HK-2 (cell line): ENCODE results near the gene SRRM4.

Experiments used
- DNase-seq: peaks from one replicate; pipeline ENCODE4 v3.0.0-alpha.2; 2018; ENCODE audit not compliant: unreplicated experiment

SRRM4 gene

DNA sequence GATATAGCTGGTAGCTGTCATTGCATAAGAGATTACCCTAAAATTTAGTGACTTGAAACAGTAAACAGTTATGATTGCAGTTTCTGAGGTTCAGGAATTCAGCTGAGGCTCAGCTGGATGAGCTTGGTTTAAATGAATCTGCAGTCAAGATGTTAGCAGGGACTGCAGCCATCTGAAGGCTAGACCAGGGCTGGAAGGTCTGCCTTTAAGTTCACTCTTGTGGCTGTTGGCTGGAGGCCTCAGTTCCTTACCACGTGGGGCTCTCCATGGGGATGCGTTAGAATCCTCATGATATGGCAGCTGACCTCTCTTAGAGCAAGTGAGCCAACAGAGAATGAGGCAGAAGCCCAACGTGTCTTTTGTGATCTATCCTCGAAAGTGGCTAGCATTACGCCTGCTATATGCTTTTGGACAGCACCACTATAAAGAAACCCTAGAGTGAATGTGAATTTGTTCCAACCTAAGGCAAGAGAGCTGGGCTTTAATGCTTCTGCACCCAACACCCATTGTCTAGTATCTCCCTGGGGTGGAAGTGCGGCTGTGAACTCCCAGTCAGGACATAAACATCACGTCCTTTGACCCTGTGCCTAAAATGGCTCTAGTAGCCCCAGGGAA lies 223.4 kb downstream of the SRRM4 start:
- no peak for DNase-seq

DNA sequence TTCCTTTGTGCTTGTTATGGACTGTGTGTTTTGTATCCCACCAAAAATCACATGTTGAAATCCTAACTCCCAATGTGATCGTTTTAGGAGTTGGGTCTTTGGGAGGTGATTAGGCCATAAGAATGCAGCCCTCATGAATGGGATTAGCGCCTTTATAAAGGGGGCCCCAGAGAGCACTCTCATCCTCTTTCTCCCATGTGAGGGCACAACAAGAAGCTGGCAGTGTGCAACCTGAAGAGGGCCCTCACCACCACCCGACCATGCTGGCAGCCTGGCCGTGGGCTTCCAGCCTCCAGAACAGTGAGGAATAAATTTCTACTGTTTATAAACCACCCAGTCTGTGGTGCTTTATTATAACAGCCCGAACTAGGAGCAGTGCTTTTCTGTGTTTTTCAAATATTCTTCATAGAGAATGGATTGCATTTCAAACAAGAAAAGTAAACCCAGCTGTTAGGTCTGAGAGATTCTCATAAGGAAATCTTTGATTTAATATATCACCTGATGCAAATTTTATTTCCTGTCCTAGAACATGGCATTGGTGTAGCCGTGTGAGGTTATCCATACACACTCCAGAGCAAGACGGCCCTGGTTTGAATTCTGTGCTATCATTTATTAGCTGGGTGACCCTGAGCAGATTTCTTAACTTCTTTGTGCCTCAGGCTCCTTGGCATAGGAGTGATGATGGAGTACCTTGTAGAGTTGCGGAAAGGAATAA lies 225.2 kb downstream of the SRRM4 start:
- no peak for DNase-seq

DNA sequence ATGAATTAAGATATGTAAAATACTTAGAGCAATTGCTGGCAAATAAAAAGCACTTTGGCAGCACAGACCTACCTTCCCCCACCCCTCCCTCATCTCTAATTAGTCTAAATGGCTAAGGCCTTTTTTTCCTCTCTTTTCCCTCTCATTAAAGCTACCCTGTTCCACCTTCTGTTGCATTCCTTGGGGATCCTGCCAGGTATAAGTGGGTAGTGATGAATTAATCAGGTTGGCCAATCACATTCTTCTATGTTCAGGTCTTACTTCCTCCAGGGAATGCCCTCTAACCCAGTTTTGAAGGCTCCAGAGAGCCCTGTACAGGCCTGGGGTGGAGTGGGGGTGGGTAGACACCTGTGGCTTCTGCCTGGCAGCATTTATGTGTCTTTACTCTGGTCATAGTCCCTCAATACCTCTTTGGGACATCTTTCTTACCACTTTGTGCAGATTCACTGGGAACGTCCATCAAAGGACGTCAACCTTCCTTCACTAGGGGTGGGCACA lies 225.8 kb downstream of the SRRM4 start:
- no peak for DNase-seq

DNA sequence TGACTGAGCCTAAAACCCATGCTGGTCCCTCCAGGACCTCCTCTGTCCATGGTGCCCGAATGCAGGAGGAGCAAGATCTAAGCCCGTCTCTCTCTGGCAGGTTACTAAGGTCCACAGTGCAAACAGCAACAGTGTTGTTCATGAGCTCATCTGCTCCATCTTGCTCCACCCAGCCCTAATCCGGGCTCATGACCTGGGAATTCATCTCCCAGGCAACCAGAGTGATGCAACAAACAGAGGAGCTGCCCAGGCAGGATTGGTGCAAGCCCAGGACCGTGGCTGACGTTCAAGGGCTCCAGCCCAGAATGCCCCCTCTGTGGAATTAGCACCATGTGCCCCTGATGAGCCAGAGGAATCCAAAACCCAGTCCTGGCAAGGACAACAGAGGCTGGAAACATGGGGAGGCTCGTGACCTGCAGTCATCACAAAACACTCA lies 227.3 kb downstream of the SRRM4 start:
- DNase-seq, result no peak

DNA sequence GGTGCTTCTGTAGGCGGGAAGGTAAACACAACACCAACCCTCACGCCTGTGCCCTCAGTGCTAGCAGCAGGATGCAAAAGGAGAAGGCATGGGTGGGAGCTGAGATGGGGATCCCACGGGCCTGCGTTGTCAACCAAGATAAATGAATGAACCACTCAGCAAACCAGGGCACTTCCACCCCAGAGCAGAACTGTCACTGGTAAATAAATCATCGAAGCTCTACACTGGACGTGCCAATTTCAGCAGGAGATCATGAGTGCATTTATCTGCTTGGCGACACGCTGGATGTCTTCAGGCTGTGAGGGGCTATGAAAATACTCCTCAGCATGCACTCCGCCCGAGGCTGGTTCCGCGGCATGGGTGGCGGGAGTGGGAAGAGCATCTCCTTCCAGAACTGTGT lies 230.5 kb downstream of the SRRM4 start:
- DNase-seq, result no peak
